BJ (cell line): Measurements from ENCODE around the gene SPG7. TPM values are rescaled to one million over a fixed set of nuclear protein-coding genes. Genes with fewer than 3 reads are reported as not detected.
"Not testable (repeated sequence)": the region's sequence is repeated elsewhere in the genome, so short reads cannot be mapped to it uniquely, and the experiment has no call there.

Experiments
- CTCF ChIA-PET: fragments of 350-600 bp; formaldehyde crosslinking; extraction: SDS; loops from one replicate; lab custom pipeline; 2021; ENCODE audit warnings: antibody characterized with exemption, inconsistent platforms; lab: Yijun Ruan, JAX
- POLR2A ChIA-PET: fragments of 300-600 bp; sonication (Branson Sonifier 250); formaldehyde crosslinking; extraction: SDS; loops from one replicate; lab custom pipeline; 2021; ENCODE audit warnings: antibody characterized with exemption; lab: Charles Lee
- DNase-seq: peaks from one replicate; pipeline ENCODE4 v3.0.0-alpha.2; 2011; ENCODE audit warnings: low read depth
- H3K27me3 ChIP-seq: 2 replicates; pipeline ENCODE4 v1.6.0; 2011; ENCODE audit warnings: low read length; ENCODE audit not compliant: control insufficient read depth, insufficient read depth
- H3K36me3 ChIP-seq: 2 replicates; pipeline ENCODE4 v1.5.1; 2011; ENCODE audit warnings: low read length; ENCODE audit not compliant: control insufficient read depth, insufficient read depth
- H3K4me3 ChIP-seq: 2 replicates; pipeline ENCODE4 v1.5.1; 2011; ENCODE audit warnings: low read depth, mild to moderate bottlenecking, control low read depth, low read length
- CTCF ChIP-seq: IDR thresholded peaks from 2 replicates; pipeline ENCODE4 v1.5.1; 2011; ENCODE audit warnings: low read depth, mild to moderate bottlenecking, control low read depth, inconsistent platforms, low read length, moderate library complexity; ENCODE audit not compliant: insufficient read depth
- polyA plus RNA-seq: library from polyadenylated mRNA; depleted of rRNA; stranded (reverse); fragments of >200 nt; gene quantifications from 2 replicates; pipeline ENCODE4 v1.2.3, GENCODE V29; 2011

Gene SPG7
- polyA plus RNA-seq, 1 experiment: 45.0 TPM

- Histone ChIP-seq H3K4me3 (no peak overlapping the region), H3K27me3 (no peaks in the 10 kb centered on the region), H3K36me3 (peaks cover 17% of the 10 kb centered on the region)
- no peak for DNase-seq
- POLR2A ChIA-PET: no interaction called here
- CTCF ChIA-PET: interaction anchor here (0.8 kb wide), 1 partner anchor 72 kb away, joined by 5 read pairs; no protein-coding TSS in a partner anchor
- no peak for TF ChIP-seq CTCF
Measured at GRCh38 chr16:89567656-89568594, 59.7 kb downstream of the SPG7 start.

DNA sequence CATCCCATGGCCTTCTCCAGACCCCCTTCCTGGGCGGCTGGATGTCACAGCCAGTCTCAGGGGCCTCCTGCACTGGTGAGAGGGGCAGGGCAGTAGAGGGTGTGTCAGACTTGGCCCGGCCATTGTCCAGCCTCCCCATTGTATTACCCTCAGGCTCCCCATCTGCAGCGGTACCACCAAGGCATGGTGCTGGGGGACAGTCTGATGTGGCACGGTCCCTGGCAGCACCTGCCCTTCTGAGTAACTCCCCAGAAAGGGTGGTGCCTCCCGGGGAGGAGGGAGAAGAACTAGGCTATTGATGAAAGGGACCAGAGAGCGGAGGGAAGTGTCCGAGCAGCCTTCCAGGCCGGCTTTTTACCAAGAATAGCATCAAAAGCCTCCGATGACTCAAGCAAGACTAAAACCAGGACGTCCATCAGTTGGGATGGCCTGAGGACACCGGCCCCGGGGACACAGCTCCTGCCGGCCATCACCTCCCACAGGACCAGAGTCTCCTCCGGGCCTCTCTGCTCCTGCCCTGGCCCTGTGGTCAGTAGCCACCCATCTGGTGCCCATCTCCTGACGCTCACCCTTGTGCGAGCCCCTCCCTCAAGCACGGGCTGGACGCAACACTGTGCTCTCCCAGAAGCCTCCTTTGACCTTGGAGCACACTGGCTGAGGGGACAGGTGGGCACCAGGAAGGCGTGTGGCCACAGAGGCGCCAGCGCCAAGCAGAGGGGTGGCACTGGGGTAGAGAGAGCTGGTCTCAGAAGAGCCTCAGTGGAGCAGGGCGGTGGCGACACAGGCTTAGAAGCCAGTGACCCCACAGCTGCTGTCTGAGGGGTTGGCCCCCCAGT, 61.5 kb downstream of the SPG7 start:
- Histone ChIP-seq H3K4me3 (no peak overlapping the region), H3K36me3 (peaks cover 2% of the 10 kb centered on the region; the same call in 1 of the 2 replicates), H3K27me3 (no peaks in the 10 kb centered on the region)
- no peak for TF ChIP-seq CTCF
- POLR2A ChIA-PET: no interaction called here
- CTCF ChIA-PET: interaction anchor here (0.7 kb wide), 1 partner anchor 159 kb away, joined by 3 read pairs; no protein-coding TSS in a partner anchor
- no peak for DNase-seq

DNA sequence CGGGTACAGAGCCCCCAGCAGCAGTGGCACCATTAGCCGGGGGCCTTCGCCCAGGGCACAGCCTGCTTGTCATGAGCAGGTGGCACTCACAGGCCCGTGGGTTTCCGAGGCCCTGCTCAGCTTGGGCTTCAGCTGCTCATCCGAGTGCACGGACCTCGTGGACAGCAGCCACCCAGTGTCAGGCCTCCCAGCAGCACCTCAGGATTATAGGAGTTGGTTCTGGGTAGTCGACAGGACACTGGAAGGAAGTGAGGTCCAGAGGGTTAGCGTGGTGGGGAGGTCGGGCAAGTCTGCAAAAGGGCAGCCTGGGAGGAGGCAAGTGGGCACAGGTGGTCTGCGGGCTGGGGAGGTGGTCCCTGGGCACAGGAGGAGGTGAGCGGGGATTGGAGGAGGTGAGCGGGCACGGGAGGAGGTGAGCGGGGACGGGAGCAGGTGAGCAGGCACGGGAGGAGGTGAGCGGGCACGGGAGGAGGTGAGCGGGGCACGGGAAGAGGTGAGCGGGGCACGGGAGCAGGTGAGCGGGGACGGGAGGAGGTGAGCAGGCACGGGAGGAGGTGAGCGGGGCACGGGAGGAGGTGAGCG, 62.2 kb downstream of the SPG7 start:
- DNase-seq: no peak
- TF ChIP-seq CTCF: no peak
- Histone ChIP-seq H3K4me3 (no peak overlapping the region), H3K36me3 (no peaks in the 10 kb centered on the region), H3K27me3 (no peaks in the 10 kb centered on the region)
- CTCF ChIA-PET: no interaction called here
- POLR2A ChIA-PET: no interaction called here

DNA sequence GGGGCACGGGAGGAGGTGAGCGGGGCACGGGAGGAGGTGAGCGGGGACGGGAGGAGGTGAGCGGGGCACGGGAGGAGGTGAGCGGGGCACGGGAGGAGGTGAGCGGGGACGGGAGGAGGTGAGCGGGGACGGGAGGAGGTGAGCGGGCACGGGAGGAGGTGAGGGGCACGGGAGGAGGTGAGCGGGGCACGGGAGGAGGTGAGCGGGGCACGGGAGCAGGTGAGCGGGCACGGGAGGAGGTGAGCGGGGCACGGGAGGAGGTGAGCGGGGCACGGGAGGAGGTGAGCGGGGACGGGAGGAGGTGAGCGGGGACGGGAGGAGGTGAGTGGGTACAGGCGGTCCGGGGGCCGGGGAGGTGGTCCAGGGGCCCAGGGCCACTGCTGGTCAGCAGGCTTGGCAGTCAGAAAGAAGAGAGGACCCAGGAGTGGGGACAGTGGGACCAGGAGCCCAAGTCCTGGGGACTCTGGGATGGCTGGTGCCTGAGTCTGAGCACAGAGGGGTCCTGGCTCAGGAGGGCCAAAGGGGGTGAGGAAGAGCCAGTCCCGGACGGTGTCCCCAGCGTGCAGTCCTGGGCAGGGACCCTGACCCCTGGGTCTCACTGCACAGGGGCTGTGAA, 62.9 kb downstream of the SPG7 start:
- CTCF ChIA-PET, DNase-seq, H3K36me3 ChIP-seq, POLR2A ChIA-PET, H3K4me3 ChIP-seq, H3K27me3 ChIP-seq: not testable (repeated sequence)

GRCh38 chr16:89571636-89572035, 63.4 kb downstream of the SPG7 start:
- no peak for TF ChIP-seq CTCF
- no peaks in the 10 kb centered on the region for H3K27me3 ChIP-seq
- no peak for DNase-seq
- H3K36me3 ChIP-seq: no peaks in the 10 kb centered on the region
- CTCF ChIA-PET: interaction anchor here (1.0 to 1.1 kb wide), 2 partner anchors 10 to 69 kb away, joined by 4 to 7 read pairs; no protein-coding TSS in a partner anchor
- POLR2A ChIA-PET: no interaction called here
- no peak overlapping the region for H3K4me3 ChIP-seq
